Measurements from ENCODE around the gene EXOC3L4. TPM values are rescaled to one million over a fixed set of nuclear protein-coding genes. Genes with fewer than 3 reads are reported as not detected.
A peak's percentile ranks its signal among the peaks of the same experiment; 100 is the strongest.

EXOC3L4 gene
- total RNA-seq, 1 experiment from 2014 or later = not detected

- Mint-ChIP-seq H3K27ac (ENCODE audit: low read depth, unreplicated experiment) (no peak overlapping the region), H3K27me3 (ENCODE audit: insufficient read depth, unreplicated experiment) (no peaks in the 10 kb centered on the region), H3K9me3 (ENCODE audit: unreplicated experiment) (no peaks in the 10 kb centered on the region), H3K4me1 (ENCODE audit: insufficient read depth, unreplicated experiment) (peaks cover 16% of the 10 kb centered on the region), H3K4me3 (ENCODE audit: unreplicated experiment) (no peak overlapping the region), H3K36me3 (ENCODE audit: insufficient read depth, unreplicated experiment) (no peaks in the 10 kb centered on the region)
- DNase-seq (ENCODE audit: unreplicated experiment) = no peak
- ChIA-PET POLR2A (no interaction called here), CTCF (no interaction called here)
- TF ChIP-seq CTCF (IDR thresholded peaks at IDR 0.05; ENCODE audit: unreplicated experiment) = no peak
- BruUV-seq (replicated peaks) = no TSS peak
- intact Hi-C loops (cut with micrococcal nuclease) = no loop called here
These were observed 28.0 kb downstream of the EXOC3L4 start for GRCh38 chr14:103122585-103122946.

GRCh38 chr14:103122947-103123633 is 28.6 kb downstream of the EXOC3L4 start, which contains the start of gene TNFAIP2:
Gene TNFAIP2, plus strand, starts transcription at chr14:103123461. Its CDS starts 2,997 bp downstream, at chr14:103126458.
- ChIA-PET POLR2A (no interaction called here), CTCF (no interaction called here)
- intact Hi-C loops (cut with micrococcal nuclease) = no loop called here
- H3K4me1 Mint-ChIP-seq (ENCODE audit: insufficient read depth, unreplicated experiment) = peaks cover 22% of the 10 kb centered on the region
- H3K4me3 Mint-ChIP-seq (ENCODE audit: unreplicated experiment) = peak within 1 kb of the TSS; percentile 62
- H3K9me3 Mint-ChIP-seq (ENCODE audit: unreplicated experiment) = no peaks in the 10 kb centered on the region
- BruUV-seq (replicated peaks) = no TSS peak
- no peak for DNase-seq (ENCODE audit: unreplicated experiment)
- no peak for TF ChIP-seq CTCF (IDR thresholded peaks at IDR 0.05; ENCODE audit: unreplicated experiment)
- no peak within 1 kb of the TSS for H3K27ac Mint-ChIP-seq (ENCODE audit: low read depth, unreplicated experiment)
- no peaks in the 10 kb centered on the region for H3K36me3 Mint-ChIP-seq (ENCODE audit: insufficient read depth, unreplicated experiment)
- no peaks in the 10 kb centered on the region for H3K27me3 Mint-ChIP-seq (ENCODE audit: insufficient read depth, unreplicated experiment)

- ChIA-PET POLR2A (no interaction called here), CTCF (interaction anchor here (1.4 to 7.3 kb wide), 2 partner anchors 19 to 137 kb away, joined by 4 to 50 read pairs; no protein-coding TSS in a partner anchor)
- TSS peak; percentile 65 for BruUV-seq (replicated peaks)
- H3K27ac Mint-ChIP-seq (ENCODE audit: low read depth, unreplicated experiment) = no peak overlapping the region
- no peaks in the 10 kb centered on the region for H3K27me3 Mint-ChIP-seq (ENCODE audit: insufficient read depth, unreplicated experiment)
- H3K9me3 Mint-ChIP-seq (ENCODE audit: unreplicated experiment) = no peaks in the 10 kb centered on the region
- peaks cover 29% of the 10 kb centered on the region for H3K4me1 Mint-ChIP-seq (ENCODE audit: insufficient read depth, unreplicated experiment)
- no peak for DNase-seq (ENCODE audit: unreplicated experiment)
- peak overlapping the region; percentile 62 for H3K4me3 Mint-ChIP-seq (ENCODE audit: unreplicated experiment)
- intact Hi-C loops (cut with micrococcal nuclease) = no loop called here
- peak; percentile 25 for TF ChIP-seq CTCF (IDR thresholded peaks at IDR 0.05; ENCODE audit: unreplicated experiment)
- no peaks in the 10 kb centered on the region for H3K36me3 Mint-ChIP-seq (ENCODE audit: insufficient read depth, unreplicated experiment)
These were observed 29.3 kb downstream of the EXOC3L4 start for GRCh38 chr14:103123634-103124500.

GRCh38 chr14:103124501-103125001 is 30.0 kb downstream of the EXOC3L4 start:
- H3K9me3 Mint-ChIP-seq (ENCODE audit: unreplicated experiment) = no peaks in the 10 kb centered on the region
- POLR2A ChIA-PET = no interaction called here
- no peak for TF ChIP-seq CTCF (IDR thresholded peaks at IDR 0.05; ENCODE audit: unreplicated experiment)
- H3K27ac Mint-ChIP-seq (ENCODE audit: low read depth, unreplicated experiment) = no peak overlapping the region
- CTCF ChIA-PET = interaction anchor here (1.4 to 7.3 kb wide), 2 partner anchors 19 to 136 kb away, joined by 4 to 50 read pairs; no protein-coding TSS in a partner anchor
- no peak overlapping the region for H3K4me3 Mint-ChIP-seq (ENCODE audit: unreplicated experiment)
- BruUV-seq (replicated peaks) = no TSS peak
- DNase-seq (ENCODE audit: unreplicated experiment) = no peak
- no peaks in the 10 kb centered on the region for H3K36me3 Mint-ChIP-seq (ENCODE audit: insufficient read depth, unreplicated experiment)
- intact Hi-C loops (cut with micrococcal nuclease) = no loop called here
- peaks cover 36% of the 10 kb centered on the region for H3K4me1 Mint-ChIP-seq (ENCODE audit: insufficient read depth, unreplicated experiment)
- H3K27me3 Mint-ChIP-seq (ENCODE audit: insufficient read depth, unreplicated experiment) = no peaks in the 10 kb centered on the region
